HG03064 (cell line): ENCODE measurements around the gene MLLT3.
"Not testable (repeated sequence)": the region's sequence is repeated elsewhere in the genome, so short reads cannot be mapped to it uniquely, and the experiment has no call there.

ENCODE experiments used
- ATAC-seq: cut with Tn5 transposase; IDR thresholded peaks from one replicate; pipeline ENCODE4 v1.9.1; 2021; ENCODE audit warnings: low read depth; ENCODE audit not compliant: unreplicated experiment

The MLLT3 gene

GRCh38 chr9:20622330-20623020 is at the start of gene MLLT3:
MLLT3 (minus strand) TSS chr9:20622499.
- peak; percentile 62 for ATAC-seq

DNA sequence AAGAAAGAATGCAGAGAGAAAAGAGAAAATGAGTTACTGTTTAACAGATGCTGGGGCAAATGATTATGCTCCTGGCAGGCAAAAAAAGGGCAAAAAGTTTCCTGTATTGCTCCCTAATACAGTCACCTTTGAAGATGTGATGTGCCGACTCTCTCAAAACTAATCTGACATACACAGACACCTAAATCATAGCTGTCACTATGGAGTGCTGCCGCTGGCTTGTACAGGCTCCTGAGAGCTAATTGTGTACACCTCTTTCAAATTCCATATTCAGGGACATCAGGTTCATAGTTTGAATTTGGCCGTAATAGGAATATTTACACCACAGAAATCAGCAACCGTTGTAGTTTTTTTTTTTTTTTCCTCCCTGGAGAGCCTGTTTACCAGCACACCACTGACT is 49.3 kb upstream of the MLLT3 start:
- no peak for ATAC-seq

- ATAC-seq: no peak
These were observed 48.1 kb upstream of the MLLT3 start for GRCh38 chr9:20670395-20670794.

DNA sequence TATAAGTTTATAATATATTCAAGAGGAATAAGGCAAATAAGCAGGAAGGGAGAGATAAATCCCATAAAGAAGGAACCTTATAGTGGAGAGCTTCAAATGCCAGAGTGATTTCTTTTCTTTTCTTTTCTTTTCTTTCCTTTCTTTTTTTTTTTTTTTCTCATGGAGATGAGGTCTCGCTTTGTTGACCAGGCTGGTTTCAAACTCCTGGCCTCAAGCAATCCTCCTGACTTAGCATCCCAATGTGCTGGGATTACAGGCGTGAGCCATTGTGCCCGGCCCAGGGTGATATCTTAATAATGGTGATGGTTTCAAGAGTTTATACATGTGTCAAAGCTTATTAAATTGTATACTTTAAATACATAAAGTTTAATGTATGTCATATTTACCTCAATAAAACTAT is 42.2 kb upstream of the MLLT3 start:
- no peak for ATAC-seq

- ATAC-seq: no peak
These were observed 40.8 kb upstream of the MLLT3 start for GRCh38 chr9:20663133-20663532.

GRCh38 chr9:20662156-20662555 is 39.9 kb upstream of the MLLT3 start:
- ATAC-seq: no peak

- no peak for ATAC-seq
These were observed 37.2 kb upstream of the MLLT3 start for GRCh38 chr9:20659474-20659967.

GRCh38 chr9:20658677-20659473 is 36.6 kb upstream of the MLLT3 start:
- ATAC-seq: no peak

DNA sequence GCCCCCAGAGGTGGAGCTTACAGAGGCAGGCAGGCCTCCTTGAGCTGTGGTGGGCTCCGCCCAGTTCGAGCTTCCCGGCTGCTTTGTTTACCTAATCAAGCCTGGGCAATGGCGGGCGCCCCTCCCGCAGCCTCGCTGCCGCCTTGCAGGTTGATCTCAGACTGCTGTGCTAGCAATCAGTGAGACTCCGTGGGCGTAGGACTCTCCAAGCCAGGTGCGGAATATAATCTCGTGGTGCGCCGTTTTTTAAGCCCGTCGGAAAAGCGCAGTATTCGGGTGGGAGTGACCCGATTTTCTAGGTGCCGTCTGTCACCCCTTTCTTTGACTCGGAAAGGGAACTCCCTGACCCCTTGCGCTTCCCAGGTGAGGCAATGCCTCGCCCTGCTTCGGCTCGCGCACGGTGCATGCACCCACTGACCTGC is 36.0 kb upstream of the MLLT3 start:
- ATAC-seq: not testable (repeated sequence)

GRCh38 chr9:20651939-20652338 is 29.6 kb upstream of the MLLT3 start:
- no peak for ATAC-seq

GRCh38 chr9:20650750-20651299 is 28.5 kb upstream of the MLLT3 start:
- ATAC-seq: no peak

DNA sequence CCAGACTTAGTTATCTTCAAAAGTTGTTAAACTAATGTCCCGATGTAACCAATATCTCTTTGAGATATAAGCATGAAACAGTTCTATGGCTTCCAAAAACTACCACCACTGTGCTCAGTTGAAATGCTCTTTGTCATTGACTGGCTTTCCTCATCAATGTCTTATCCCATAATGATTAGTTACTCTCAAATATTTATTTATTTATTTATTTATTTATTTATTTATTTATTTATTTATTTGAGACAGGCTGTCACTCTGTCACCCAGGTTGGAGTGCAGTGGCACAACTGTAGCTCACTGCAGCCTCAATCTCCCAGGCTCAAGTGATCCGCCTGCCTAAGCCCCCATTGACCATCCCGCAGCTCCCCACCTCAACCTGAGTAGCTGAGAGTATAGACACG is 28.0 kb upstream of the MLLT3 start:
- no peak for ATAC-seq

GRCh38 chr9:20649381-20649780 is 27.1 kb upstream of the MLLT3 start:
- ATAC-seq: no peak

- no peak for ATAC-seq
These were observed 24.4 kb upstream of the MLLT3 start for GRCh38 chr9:20646656-20647055.

DNA sequence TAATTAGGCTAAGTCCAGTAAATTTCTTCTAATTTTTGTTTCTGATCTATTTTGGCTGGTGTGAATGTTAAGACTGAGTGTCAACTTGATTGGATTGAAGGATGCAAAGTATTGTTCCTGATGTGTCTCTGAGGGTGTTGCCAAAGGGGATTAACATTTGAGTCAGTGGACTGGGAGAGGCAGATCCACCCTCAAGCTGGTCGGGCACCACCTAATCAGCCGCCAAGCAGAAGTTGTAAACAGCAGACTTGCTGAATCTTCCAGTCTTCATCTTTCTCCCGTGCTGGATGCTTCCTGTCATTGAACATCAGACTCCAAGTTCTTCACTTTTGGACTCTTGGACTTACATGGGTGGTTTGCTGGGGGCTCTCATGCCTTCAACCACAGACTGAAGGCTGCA is 21.4 kb upstream of the MLLT3 start:
- no peak for ATAC-seq

- ATAC-seq: no peak
These were observed 19.7 kb upstream of the MLLT3 start for GRCh38 chr9:20642045-20642444.

- peak; percentile 90 for ATAC-seq
These were observed 18.3 kb upstream of the MLLT3 start for GRCh38 chr9:20640331-20641187.

GRCh38 chr9:20636888-20637440 is 14.7 kb upstream of the MLLT3 start:
- ATAC-seq: no peak

DNA sequence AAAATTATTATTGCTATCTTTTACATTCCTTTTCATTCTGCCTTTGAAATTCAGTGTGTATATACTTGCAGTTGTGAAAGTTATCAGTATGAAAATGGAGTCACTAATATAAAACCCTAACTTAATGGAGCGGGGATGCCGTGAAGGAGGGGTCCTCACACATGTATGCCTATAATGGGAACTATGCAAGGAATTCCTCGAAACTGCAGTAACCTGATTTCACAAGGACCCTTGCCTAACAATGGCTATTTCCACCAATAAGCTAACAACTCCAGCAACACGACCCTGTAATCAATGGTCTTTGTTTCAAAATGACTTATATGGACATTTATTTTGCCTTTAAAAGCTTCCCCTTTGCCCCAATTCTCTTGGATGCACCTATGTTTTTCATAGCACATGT is 12.6 kb upstream of the MLLT3 start:
- no peak for ATAC-seq

- ATAC-seq: no peak
These were observed 10.4 kb upstream of the MLLT3 start for GRCh38 chr9:20632705-20633104.
